Endometrial microvascular endothelial cells (primary cell): ENCODE measurements around the gene PPFIBP2. TPM values are rescaled to one million over a fixed set of nuclear protein-coding genes. Genes with fewer than 3 reads are reported as not detected.

ENCODE experiments used
- in situ Hi-C: cut with HindIII; loops from 2 replicates; pipeline ENCODE4 v1.10.0; 2017; ENCODE audit warnings: low sequenced_read_pairs, low pct_unique_long_range_greater_than_20kb; ENCODE audit errors: inconsistent ontology term
- total RNA-seq: library from RNA; depleted of rRNA; stranded (reverse); fragments of >200 nt; gene quantifications from one replicate; pipeline ENCODE4 v1.2.3, GENCODE V29; 2015; ENCODE audit errors: inconsistent ontology term

The PPFIBP2 gene
- under 0.01 TPM for total RNA-seq

DNA sequence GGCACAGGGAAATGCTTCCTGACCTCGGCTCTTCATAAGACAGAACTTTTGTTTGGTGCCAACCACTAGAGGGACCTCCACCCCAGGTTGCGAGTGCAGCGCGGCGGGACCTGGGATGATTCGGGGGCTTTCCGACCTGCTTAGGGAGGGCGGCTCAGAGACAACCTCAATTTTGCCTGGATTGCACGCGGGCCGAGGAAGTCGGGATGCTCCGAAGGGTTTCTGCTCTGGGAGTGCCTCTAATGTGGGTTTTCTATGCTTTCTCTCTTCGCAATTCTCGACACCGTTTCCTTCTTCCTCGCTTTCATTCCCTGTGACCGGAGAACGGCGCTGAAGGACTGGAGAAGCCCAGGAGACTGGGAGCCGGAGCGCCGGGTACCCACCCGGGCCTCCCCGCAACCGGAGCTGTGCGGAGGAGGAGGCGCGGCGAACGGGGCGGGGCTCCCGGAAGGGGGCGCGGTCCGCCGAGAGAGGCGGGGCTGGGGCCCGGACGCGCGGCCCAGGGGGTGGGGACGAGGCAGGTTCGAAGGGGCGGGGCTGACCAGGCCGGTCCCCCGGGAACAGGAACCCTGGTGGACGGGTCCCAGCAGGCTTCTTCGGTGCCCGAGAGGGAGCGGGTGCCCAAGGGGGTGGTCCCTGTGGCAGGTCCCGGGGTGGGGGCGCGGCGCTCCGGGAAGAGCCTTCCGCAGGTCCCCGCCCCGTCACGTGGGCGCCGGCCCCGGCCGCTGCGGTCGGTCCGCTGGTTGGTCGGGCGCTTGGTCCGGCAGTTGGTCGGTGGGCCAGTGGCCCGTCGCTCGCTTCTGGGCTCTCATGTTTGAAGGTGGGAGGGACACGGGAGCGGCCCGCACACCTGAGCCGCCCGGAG, at the start of gene PPFIBP2:
Gene PPFIBP2, plus strand, starts transcription at position 766 of the 865 bp plus-strand sequence. CDS start 35,477 bp downstream, outside the sequence.
- in situ Hi-C loops: no loop called here

GRCh38 chr11:7467652-7468051, 46.1 kb upstream of the PPFIBP2 start:
- in situ Hi-C loops: no loop called here

GRCh38 chr11:7469351-7469865, 44.4 kb upstream of the PPFIBP2 start:
- in situ Hi-C loops: no loop called here

GRCh38 chr11:7471071-7471470, 42.7 kb upstream of the PPFIBP2 start:
- in situ Hi-C loops: no loop called here

GRCh38 chr11:7473717-7474116, 40.1 kb upstream of the PPFIBP2 start:
- in situ Hi-C loops: no loop called here

DNA sequence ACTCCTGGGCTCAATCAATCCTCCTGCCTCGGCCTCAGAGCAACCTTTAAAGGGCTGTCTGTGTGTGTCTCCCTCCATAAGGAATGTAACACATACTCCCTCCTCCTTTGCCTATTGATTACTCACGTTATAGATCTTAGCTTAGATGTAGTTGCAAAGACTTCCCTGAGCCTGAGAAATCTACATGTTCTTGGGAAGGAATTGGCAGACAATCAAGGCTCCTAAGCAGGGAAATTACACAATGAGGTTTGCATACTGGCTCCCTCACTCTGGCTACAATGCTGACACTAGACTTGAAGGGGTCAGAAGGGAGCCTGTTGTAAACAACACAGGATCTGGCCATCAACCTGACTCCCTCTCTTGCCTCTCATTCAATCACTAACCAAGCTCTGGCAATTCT, 33.7 kb upstream of the PPFIBP2 start:
- in situ Hi-C loops: no loop called here

DNA sequence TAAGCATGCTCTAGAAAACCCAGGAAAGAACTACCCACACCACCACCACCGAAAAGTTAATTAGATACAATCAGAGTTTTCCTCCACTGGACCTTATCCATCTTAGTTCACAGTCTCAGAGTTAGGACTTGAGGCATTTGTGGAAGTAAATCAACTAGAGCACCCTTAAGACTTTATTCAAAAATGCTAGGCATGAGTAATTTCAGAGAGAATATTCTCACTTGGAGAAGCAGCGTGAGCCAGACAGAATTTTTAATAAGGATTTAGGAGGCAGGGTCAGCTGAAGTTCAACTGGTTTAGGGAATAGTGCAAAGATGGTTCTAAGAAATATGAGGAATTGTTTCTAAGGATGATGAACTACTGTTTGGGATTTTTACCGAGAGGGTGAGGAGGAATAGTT, 29.7 kb upstream of the PPFIBP2 start:
- in situ Hi-C loops: no loop called here

GRCh38 chr11:7484645-7485044, 29.2 kb upstream of the PPFIBP2 start:
- in situ Hi-C loops: no loop called here

GRCh38 chr11:7485186-7486097, 28.4 kb upstream of the PPFIBP2 start, which contains the start of gene OLFML1:
TSS of gene OLFML1 (plus strand) at chr11:7485506. CDS start at chr11:7485876, 370 bp downstream.
- in situ Hi-C loops: no loop called here

GRCh38 chr11:7486098-7486780, 27.6 kb upstream of the PPFIBP2 start:
- in situ Hi-C loops: no loop called here

- in situ Hi-C loops: no loop called here
Measured at GRCh38 chr11:7486781-7487140, 27.0 kb upstream of the PPFIBP2 start.

DNA sequence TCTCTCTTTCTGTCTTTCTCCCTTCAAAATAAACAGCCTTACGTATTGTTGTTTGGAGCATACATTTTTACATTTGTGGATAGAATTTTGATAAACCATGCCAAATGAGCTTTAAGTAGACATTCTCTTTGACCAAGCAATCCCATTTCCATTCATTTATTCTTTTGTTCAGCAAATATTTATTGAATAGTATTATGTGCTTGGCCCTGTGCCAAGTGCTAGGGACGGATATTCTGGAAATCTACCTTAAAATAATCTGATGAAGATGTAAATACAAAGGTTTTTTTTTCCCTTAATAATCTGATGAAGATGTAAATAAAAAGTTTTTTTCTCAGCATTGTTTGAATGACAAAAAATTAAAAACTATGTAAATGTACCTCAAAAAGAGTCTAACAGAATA, 26.4 kb upstream of the PPFIBP2 start:
- in situ Hi-C loops: no loop called here

- in situ Hi-C loops: no loop called here
Measured at GRCh38 chr11:7488681-7489080, 25.1 kb upstream of the PPFIBP2 start.

DNA sequence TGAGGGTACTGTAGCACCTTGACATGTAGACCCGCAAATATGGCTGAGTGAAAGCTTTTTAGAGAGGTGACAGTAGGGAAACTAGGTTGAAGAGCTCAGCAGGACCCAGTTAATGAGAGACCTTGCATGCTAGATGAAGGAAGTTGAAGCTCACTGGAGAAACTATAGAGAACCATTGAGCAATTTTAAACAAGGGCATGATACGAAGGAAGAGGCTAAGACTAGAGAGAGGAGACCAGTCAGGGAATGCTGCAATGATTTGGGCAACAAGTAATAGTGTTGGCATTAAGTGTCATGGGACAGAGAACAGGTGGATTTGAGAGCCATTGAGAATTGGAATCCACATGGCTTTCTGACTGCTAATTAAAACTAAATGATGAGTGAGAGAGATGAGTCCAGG, 24.4 kb upstream of the PPFIBP2 start:
- in situ Hi-C loops: no loop called here

DNA sequence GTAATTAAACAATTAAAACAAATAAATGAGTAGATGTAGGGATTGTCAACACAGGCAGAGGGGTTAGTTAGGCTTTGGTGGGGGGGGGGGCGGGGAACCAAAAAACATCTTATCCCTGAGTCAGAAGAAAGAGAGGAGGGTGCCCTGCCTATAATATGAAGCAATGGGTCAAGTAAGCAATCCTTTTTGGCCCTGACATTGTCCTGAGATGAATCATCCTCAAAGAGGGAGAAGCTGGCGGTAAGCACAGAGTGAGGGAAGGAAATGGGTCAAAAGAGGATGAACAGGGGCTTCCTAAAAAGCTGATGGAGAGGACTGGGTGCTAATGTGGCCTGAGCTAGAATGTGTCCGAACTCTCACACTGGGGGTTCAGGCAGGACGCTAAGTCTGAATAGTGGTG, 23.7 kb upstream of the PPFIBP2 start:
- in situ Hi-C loops: no loop called here

GRCh38 chr11:7490535-7490934, 23.3 kb upstream of the PPFIBP2 start:
- in situ Hi-C loops: no loop called here

DNA sequence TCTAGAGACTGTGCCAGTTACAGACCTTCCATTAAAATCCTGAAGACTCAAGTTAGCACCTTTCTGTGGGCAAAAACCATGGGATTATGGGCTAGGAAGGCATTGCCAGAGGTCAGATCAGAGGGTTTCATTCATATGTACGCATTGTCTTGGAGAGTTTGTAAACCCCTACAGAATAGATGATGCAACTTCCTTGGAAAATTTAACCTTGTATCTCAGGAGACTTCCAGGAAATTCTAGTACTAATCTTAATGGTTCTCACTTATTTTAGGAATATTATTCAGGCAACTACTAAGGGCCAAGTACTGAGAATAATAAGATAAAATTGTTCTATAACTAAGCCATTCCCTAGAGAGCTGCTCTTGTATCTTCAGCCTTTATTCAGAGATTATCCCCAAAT, 21.5 kb upstream of the PPFIBP2 start:
- in situ Hi-C loops: no loop called here

DNA sequence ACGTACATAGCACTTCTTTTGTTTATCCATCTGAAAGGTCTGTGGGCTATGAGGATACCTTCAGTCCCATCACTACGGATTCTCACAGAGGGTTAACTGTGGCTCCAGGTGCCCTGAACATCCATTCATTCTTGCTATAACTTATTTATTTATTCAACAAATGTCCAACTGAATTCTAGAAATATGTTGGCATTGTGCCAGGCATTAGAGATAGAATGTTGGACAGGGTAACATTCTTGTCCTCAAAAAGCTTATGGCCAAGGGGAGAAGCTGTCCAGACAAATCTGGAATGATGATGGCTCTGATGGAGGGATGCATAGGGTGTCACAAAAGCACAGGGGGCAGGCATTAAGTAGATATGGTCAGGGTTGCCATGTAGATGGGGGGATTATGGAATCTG, 20.1 kb upstream of the PPFIBP2 start:
- in situ Hi-C loops: no loop called here
